ENCODE measurements around the gene MSRB3.

MSRB3 gene

GRCh38 chr12:65323070-65323469, 44.6 kb downstream of the MSRB3 start:
- no peak overlapping the region for H3K4me3 ChIP-seq (ENCODE audit: insufficient read depth, low read length, poor library complexity, severe bottlenecking)
- no peaks in the 10 kb centered on the region for H4K20me1 ChIP-seq (ENCODE audit: low read depth, low read length)
- H3K9me3 ChIP-seq (ENCODE audit: insufficient read depth, low read length): no peaks in the 10 kb centered on the region
- H3K36me3 ChIP-seq (ENCODE audit: low read length): no peaks in the 10 kb centered on the region
- no peak overlapping the region for H3K4me2 ChIP-seq (ENCODE audit: low read depth, low read length, poor library complexity, severe bottlenecking)
- no peaks in the 10 kb centered on the region for H3F3A ChIP-seq (ENCODE audit: insufficient read depth)
- no peaks in the 10 kb centered on the region for H3K9me2 ChIP-seq (replicated peaks; ENCODE audit: insufficient read depth, low read length)
- TF ChIP-seq CTCF (IDR thresholded peaks at IDR 0.05; ENCODE audit: insufficient read depth, low read length, poor library complexity, severe bottlenecking): no peak
- TF ChIP-seq EZH2phosphoT487 (conservative IDR thresholded peaks at IDR 0.05; ENCODE audit: low read length): no peak
- H2AFZ ChIP-seq (ENCODE audit: low read depth, low read length, severe bottlenecking): no peak overlapping the region
- no peak overlapping the region for H3K9ac ChIP-seq (ENCODE audit: low read length)
- H3K79me2 ChIP-seq (ENCODE audit: insufficient read depth, low read length): no peaks in the 10 kb centered on the region
- H3K27ac ChIP-seq (ENCODE audit: low read depth, low read length): no peak overlapping the region
- H3K27me3 ChIP-seq (ENCODE audit: low read length): no peaks in the 10 kb centered on the region; the same call in 1 of the 2 replicates

- no peaks in the 10 kb centered on the region for H3K36me3 ChIP-seq (ENCODE audit: low read length)
- H4K20me1 ChIP-seq (ENCODE audit: low read depth, low read length): no peaks in the 10 kb centered on the region
- H3K4me3 ChIP-seq (ENCODE audit: insufficient read depth, low read length, poor library complexity, severe bottlenecking): no peak overlapping the region
- H2AFZ ChIP-seq (ENCODE audit: low read depth, low read length, severe bottlenecking): no peak overlapping the region
- H3K4me2 ChIP-seq (ENCODE audit: low read depth, low read length, poor library complexity, severe bottlenecking): no peak overlapping the region
- H3K9ac ChIP-seq (ENCODE audit: low read length): no peak overlapping the region
- H3F3A ChIP-seq (ENCODE audit: insufficient read depth): no peaks in the 10 kb centered on the region
- no peak for TF ChIP-seq EZH2phosphoT487 (conservative IDR thresholded peaks at IDR 0.05; ENCODE audit: low read length)
- TF ChIP-seq CTCF (IDR thresholded peaks at IDR 0.05; ENCODE audit: insufficient read depth, low read length, poor library complexity, severe bottlenecking): no peak
- H3K27ac ChIP-seq (ENCODE audit: low read depth, low read length): no peak overlapping the region
- no peaks in the 10 kb centered on the region for H3K9me3 ChIP-seq (ENCODE audit: insufficient read depth, low read length)
- H3K9me2 ChIP-seq (replicated peaks; ENCODE audit: insufficient read depth, low read length): no peaks in the 10 kb centered on the region
- H3K79me2 ChIP-seq (ENCODE audit: insufficient read depth, low read length): no peaks in the 10 kb centered on the region
- H3K27me3 ChIP-seq (ENCODE audit: low read length): no peaks in the 10 kb centered on the region; the same call in 1 of the 2 replicates
Observed at GRCh38 chr12:65324056-65324455, 45.6 kb downstream of the MSRB3 start.

- no peaks in the 10 kb centered on the region for H3K79me2 ChIP-seq (ENCODE audit: insufficient read depth, low read length)
- H3K4me3 ChIP-seq (ENCODE audit: insufficient read depth, low read length, poor library complexity, severe bottlenecking): no peak overlapping the region
- H3F3A ChIP-seq (ENCODE audit: insufficient read depth): no peaks in the 10 kb centered on the region
- H3K9me3 ChIP-seq (ENCODE audit: insufficient read depth, low read length): no peaks in the 10 kb centered on the region
- no peaks in the 10 kb centered on the region for H3K36me3 ChIP-seq (ENCODE audit: low read length)
- no peaks in the 10 kb centered on the region for H3K9me2 ChIP-seq (replicated peaks; ENCODE audit: insufficient read depth, low read length)
- H3K9ac ChIP-seq (ENCODE audit: low read length): no peak overlapping the region
- TF ChIP-seq CTCF (IDR thresholded peaks at IDR 0.05; ENCODE audit: insufficient read depth, low read length, poor library complexity, severe bottlenecking): no peak
- no peaks in the 10 kb centered on the region for H4K20me1 ChIP-seq (ENCODE audit: low read depth, low read length)
- H3K27me3 ChIP-seq (ENCODE audit: low read length): no peaks in the 10 kb centered on the region; the same call in 1 of the 2 replicates
- H3K4me2 ChIP-seq (ENCODE audit: low read depth, low read length, poor library complexity, severe bottlenecking): no peak overlapping the region
- H2AFZ ChIP-seq (ENCODE audit: low read depth, low read length, severe bottlenecking): no peak overlapping the region
- H3K27ac ChIP-seq (ENCODE audit: low read depth, low read length): no peak overlapping the region
Observed at GRCh38 chr12:65324551-65324950, 46.1 kb downstream of the MSRB3 start.
